ENCODE results near the gene KRT9.

Gene KRT9

GRCh38 chr17:41555105-41555887 is 16.6 kb downstream of the KRT9 start:
- peaks cover 0 to 2% of the 10 kb centered on the region in 2 experiments for H3K4me1 ChIP-seq (ENCODE audit: control insufficient read depth in 1 of 2, insufficient read depth in 1 of 2, low read depth in 1 of 2, low read length in 1 of 2)
- no peak for TF ChIP-seq CTCF (IDR thresholded peaks at IDR 0.05)
- no peaks in the 10 kb centered on the region for H3K9me3 ChIP-seq
- no peak overlapping the region for H3K27ac ChIP-seq
- no peaks in the 10 kb centered on the region for H3K36me3 ChIP-seq
- H3K4me3 ChIP-seq (ENCODE audit: low read depth in 1 of 2, low read length in 1 of 2) = no peak overlapping the region
- peaks cover 33% of the 10 kb centered on the region for H3K27me3 ChIP-seq

GRCh38 chr17:41553987-41554680 is 17.7 kb downstream of the KRT9 start:
- H3K4me3 ChIP-seq (ENCODE audit: low read depth in 1 of 2, low read length in 1 of 2) = no peak overlapping the region
- no peak for TF ChIP-seq CTCF (IDR thresholded peaks at IDR 0.05)
- H3K9me3 ChIP-seq = no peaks in the 10 kb centered on the region
- peaks cover 25% of the 10 kb centered on the region for H3K27me3 ChIP-seq
- no peak overlapping the region for H3K27ac ChIP-seq
- H3K36me3 ChIP-seq = no peaks in the 10 kb centered on the region
- H3K4me1 ChIP-seq (ENCODE audit: control insufficient read depth in 1 of 2, insufficient read depth in 1 of 2, low read depth in 1 of 2, low read length in 1 of 2) = peaks cover 2 to 8% of the 10 kb centered on the region in 2 experiments

GRCh38 chr17:41553176-41553575 is 18.7 kb downstream of the KRT9 start:
- Histone ChIP-seq H3K36me3 (no peaks in the 10 kb centered on the region), H3K4me1 (ENCODE audit: control insufficient read depth in 1 of 2, insufficient read depth in 1 of 2, low read depth in 1 of 2, low read length in 1 of 2) (peaks cover 11 to 18% of the 10 kb centered on the region in 2 experiments), H3K4me3 (ENCODE audit: low read depth in 1 of 2, low read length in 1 of 2) (no peak overlapping the region), H3K27me3 (peaks cover 25% of the 10 kb centered on the region), H3K27ac (no peak overlapping the region), H3K9me3 (no peaks in the 10 kb centered on the region)
- no peak for TF ChIP-seq CTCF (IDR thresholded peaks at IDR 0.05)

- TF ChIP-seq CTCF (IDR thresholded peaks at IDR 0.05) = no peak
- Histone ChIP-seq H3K4me3 (ENCODE audit: low read depth in 1 of 2, low read length in 1 of 2) (no peak overlapping the region), H3K9me3 (no peaks in the 10 kb centered on the region), H3K27ac (no peak overlapping the region), H3K4me1 (ENCODE audit: control insufficient read depth in 1 of 2, insufficient read depth in 1 of 2, low read depth in 1 of 2, low read length in 1 of 2) (peaks cover 12 to 24% of the 10 kb centered on the region in 2 experiments), H3K36me3 (no peaks in the 10 kb centered on the region), H3K27me3 (peaks cover 32% of the 10 kb centered on the region)
Measured at GRCh38 chr17:41552455-41552854, 19.4 kb downstream of the KRT9 start.

- peaks cover 28% of the 10 kb centered on the region for H3K27me3 ChIP-seq
- H3K27ac ChIP-seq = no peak overlapping the region
- H3K4me1 ChIP-seq (ENCODE audit: control insufficient read depth in 1 of 2, insufficient read depth in 1 of 2, low read depth in 1 of 2, low read length in 1 of 2) = peaks cover 12 to 24% of the 10 kb centered on the region in 2 experiments
- no peaks in the 10 kb centered on the region for H3K36me3 ChIP-seq
- H3K9me3 ChIP-seq = no peaks in the 10 kb centered on the region
- no peak overlapping the region for H3K4me3 ChIP-seq (ENCODE audit: low read depth in 1 of 2, low read length in 1 of 2)
- TF ChIP-seq CTCF (IDR thresholded peaks at IDR 0.05) = no peak
Measured at GRCh38 chr17:41551365-41551764, 20.5 kb downstream of the KRT9 start.
